Activated CD4-positive, alpha-beta memory T cell treated with anti-CD3 and anti-CD28 coated beads, Interleukin-2, amount 10 ng/mL, durations not matched to agents 7 days and 5 days (primary cell): ENCODE data around the gene DACH2. TPM values are rescaled to one million over a fixed set of nuclear protein-coding genes. Genes with fewer than 3 reads are reported as not detected.

Source experiments
- CTCF ChIA-PET: fragments of 350-600 bp; sonication (Branson Sonifier 250); formaldehyde crosslinking; loops from one replicate; lab custom pipeline; 2021; ENCODE audit warnings: antibody characterized with exemption, inconsistent platforms; lab: Charles Lee
- POLR2A ChIA-PET: fragments of 350-600 bp; sonication (Branson Sonifier 250); formaldehyde crosslinking; loops from one replicate; lab custom pipeline; 2021; ENCODE audit warnings: antibody characterized with exemption; lab: Charles Lee
- DNase-seq: peaks from one replicate; pipeline ENCODE4 v3.0.0-alpha.2; 2020
- H3K27ac Mint-ChIP-seq: one replicate; pipeline ENCODE4 v1.8.0; 2021; ENCODE audit warnings: mild to moderate bottlenecking, mixed read lengths
- H3K27me3 Mint-ChIP-seq: one replicate; pipeline ENCODE4 v1.8.0; 2021; ENCODE audit warnings: mixed read lengths
- H3K36me3 Mint-ChIP-seq: one replicate; pipeline ENCODE4 v1.8.0; 2021; ENCODE audit warnings: low read depth, mixed read lengths
- H3K4me1 Mint-ChIP-seq: one replicate; pipeline ENCODE4 v1.8.0; 2021; ENCODE audit warnings: mixed read lengths
- H3K4me3 Mint-ChIP-seq: one replicate; pipeline ENCODE4 v1.8.0; 2021; ENCODE audit warnings: mild to moderate bottlenecking, mixed read lengths
- H3K9me3 Mint-ChIP-seq: one replicate; pipeline ENCODE4 v1.8.0; 2021; ENCODE audit warnings: mixed read lengths
- total RNA-seq, 2 experiments: library from RNA; stranded (reverse); gene quantifications; one replicate each; pipeline ENCODE4 v1.2.3, GENCODE V29; 2021

DACH2 gene
- total RNA-seq, 2 experiments from 2014 or later, result not detected

DNA sequence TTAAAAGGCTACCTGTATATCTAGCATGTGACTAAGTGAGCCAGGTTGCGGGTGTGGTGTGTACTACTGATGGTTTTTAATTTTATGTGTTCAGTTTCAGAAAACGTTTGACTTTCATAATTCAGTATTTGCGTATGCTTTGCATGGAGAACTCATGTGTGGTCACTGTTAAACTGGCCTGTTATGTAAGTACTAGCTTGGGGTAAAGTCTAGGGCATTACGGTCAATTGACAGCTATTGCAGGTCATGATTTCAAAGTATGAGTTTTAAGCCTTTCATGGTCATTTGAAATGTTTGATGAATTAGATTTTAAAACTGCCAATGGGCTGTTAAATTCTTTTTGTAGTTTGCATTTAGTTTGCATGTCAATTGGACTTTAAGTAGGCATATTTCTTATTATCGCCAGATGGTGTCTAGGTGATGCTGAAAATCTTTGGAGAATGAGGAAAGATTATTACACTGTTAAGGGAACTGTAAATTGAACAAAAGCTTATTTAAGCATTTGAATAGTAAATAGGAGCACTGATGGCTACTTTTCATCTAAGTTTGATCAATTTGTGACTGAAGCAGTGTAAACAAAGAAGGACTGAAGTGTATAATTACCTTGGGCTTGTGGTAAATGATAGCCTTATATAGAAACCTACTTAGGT, 563.4 kb downstream of the DACH2 start:
- Mint-ChIP-seq H3K9me3 (no peaks in the 10 kb centered on the region), H3K27me3 (no peaks in the 10 kb centered on the region), H3K4me1 (no peaks in the 10 kb centered on the region), H3K4me3 (no peak overlapping the region), H3K36me3 (no peaks in the 10 kb centered on the region), H3K27ac (no peak overlapping the region)
- POLR2A ChIA-PET, result no interaction called here
- DNase-seq, result no peak
- CTCF ChIA-PET, result no interaction called here

DNA sequence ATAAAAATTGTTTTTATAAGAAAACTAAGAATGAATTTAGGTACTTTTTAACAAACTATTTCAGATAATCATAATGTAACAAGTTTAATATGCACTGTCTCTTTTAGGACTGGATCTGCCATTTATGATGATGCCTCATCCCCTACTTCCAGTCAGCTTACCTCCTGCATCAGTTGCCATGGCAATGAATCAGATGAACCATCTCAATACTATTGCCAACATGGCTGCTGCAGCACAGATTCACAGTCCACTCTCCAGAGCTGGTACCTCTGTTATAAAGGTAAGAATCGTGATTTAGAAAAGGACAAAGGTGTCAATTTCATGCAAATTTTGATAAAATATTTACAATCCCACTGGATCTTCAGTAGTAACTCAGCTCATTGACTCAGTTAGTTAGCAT, 566.2 kb downstream of the DACH2 start:
- Mint-ChIP-seq H3K4me1 (no peaks in the 10 kb centered on the region), H3K36me3 (no peaks in the 10 kb centered on the region)
- DNase-seq, result no peak

DNA sequence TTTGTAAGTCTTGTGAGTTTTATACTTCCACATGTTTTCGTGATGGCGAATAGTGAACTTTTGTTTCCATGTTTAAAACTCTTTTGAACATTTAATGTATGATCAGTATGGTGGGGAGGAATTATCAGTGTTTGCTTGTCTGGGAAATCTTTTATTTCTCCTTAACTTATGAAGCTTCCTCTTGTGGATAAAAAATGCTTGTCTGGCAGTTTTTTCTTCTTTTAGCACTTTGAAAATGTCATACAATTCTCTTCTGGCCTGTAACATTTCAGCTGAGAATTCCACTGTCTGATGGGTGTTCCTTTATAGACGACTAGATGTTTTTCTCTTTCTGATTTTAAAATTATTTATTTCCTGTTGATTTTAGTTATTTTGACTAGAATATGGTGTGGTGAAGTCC, 576.0 kb downstream of the DACH2 start:
- Mint-ChIP-seq H3K4me3 (no peak overlapping the region), H3K36me3 (no peaks in the 10 kb centered on the region), H3K9me3 (no peaks in the 10 kb centered on the region), H3K27ac (no peak overlapping the region), H3K27me3 (no peaks in the 10 kb centered on the region), H3K4me1 (no peaks in the 10 kb centered on the region)
- CTCF ChIA-PET, result no interaction called here
- POLR2A ChIA-PET, result no interaction called here
- no peak for DNase-seq

More for the DNA sequence above, 566.2 kb downstream of the DACH2 start:
- no peak overlapping the region for H3K27ac Mint-ChIP-seq
- ChIA-PET POLR2A (no interaction called here), CTCF (no interaction called here)
- no peaks in the 10 kb centered on the region for H3K27me3 Mint-ChIP-seq
- no peaks in the 10 kb centered on the region for H3K9me3 Mint-ChIP-seq
- no peak overlapping the region for H3K4me3 Mint-ChIP-seq

DNA sequence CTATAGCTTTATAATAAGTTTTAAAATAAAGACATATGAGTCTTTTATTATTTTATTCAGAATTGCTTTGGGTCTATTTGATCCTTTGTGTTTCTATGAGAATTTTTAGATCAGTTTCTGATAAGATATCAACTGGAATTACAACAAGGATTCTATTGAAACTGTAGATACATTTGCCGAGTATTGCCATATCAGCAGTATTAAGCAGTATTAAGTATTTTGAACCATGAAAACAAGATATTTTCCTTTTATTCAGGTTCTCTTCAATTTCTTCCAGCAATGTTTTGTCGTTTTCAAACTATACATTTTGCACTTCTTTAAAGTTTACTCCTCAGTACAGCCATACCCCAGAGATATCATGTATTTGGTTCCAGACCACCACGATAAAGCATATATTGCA, 598.8 kb downstream of the DACH2 start:
- DNase-seq, result no peak
- Mint-ChIP-seq H3K4me3 (no peak overlapping the region), H3K27me3 (no peaks in the 10 kb centered on the region), H3K27ac (no peak overlapping the region), H3K9me3 (peaks cover 7% of the 10 kb centered on the region), H3K4me1 (no peaks in the 10 kb centered on the region), H3K36me3 (no peaks in the 10 kb centered on the region)
- ChIA-PET CTCF (no interaction called here), POLR2A (no interaction called here)

DNA sequence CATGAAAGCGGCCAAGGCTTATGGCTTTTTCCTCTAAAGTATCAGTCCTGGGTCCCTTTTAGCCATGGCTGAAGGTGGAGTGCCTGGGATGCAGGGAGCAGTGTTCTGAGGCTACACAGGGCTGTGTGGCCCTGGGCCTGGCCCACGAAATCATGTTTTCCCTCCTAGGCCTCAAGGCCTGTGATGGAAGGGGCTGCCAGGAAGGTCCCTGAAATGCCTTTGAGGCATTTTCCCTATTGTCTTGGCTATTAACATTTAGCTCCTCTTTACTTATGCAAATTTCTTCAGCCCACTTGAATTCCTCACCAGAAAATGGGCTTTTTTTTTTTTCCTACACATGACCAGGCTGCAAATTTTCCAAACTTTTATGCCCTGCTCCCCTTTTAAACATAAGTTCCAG, 657.0 kb downstream of the DACH2 start:
- ChIA-PET CTCF (no interaction called here), POLR2A (no interaction called here)
- Mint-ChIP-seq H3K36me3 (no peaks in the 10 kb centered on the region), H3K27me3 (no peaks in the 10 kb centered on the region), H3K4me3 (no peak overlapping the region), H3K9me3 (no peaks in the 10 kb centered on the region), H3K27ac (no peak overlapping the region), H3K4me1 (no peaks in the 10 kb centered on the region)
- DNase-seq, result no peak

DNA sequence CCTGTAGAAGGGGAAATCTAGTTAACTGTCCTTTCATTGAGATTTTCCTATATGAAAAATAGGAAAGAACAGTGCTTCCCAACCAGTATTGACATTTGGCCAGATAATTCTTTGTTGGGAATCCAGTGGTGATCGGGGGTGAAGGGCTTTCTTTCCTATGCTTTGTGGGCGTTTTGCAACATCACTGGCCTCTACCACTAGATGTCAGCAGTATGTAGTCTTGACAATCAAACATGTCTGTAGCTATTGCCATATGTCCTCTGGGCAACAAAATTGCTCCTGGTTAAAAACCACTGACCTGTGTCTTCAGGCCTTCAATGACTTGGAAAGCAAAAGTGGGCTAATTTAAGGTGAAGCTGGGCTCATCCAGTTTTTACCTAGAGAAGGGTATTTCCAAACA, 658.5 kb downstream of the DACH2 start:
- Mint-ChIP-seq H3K4me1 (no peaks in the 10 kb centered on the region), H3K27ac (no peak overlapping the region), H3K4me3 (no peak overlapping the region), H3K9me3 (no peaks in the 10 kb centered on the region), H3K27me3 (no peaks in the 10 kb centered on the region), H3K36me3 (no peaks in the 10 kb centered on the region)
- CTCF ChIA-PET, result no interaction called here
- POLR2A ChIA-PET, result no interaction called here
- no peak for DNase-seq

DNA sequence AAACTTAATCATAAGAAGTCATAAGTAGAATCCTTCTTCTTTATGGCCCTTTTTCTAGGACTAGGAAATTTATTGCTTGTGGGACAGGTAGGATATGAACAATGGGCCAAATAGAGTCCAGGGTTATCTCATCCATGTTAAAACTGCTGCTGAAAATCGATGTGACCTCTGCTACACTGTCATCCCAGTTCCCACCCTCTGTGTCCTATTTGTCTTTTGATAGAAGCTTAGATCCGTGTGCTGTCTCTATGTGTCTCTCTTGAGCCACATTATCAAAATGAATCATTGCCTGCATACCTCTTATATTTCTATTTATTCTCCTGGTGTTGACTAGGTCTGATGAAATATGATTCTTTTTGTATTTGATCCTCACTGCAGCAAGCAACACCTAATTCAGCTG, 661.4 kb downstream of the DACH2 start:
- H3K4me3 Mint-ChIP-seq, result no peak overlapping the region
- no peak for DNase-seq
- H3K4me1 Mint-ChIP-seq, result no peaks in the 10 kb centered on the region
- H3K36me3 Mint-ChIP-seq, result no peaks in the 10 kb centered on the region
- CTCF ChIA-PET, result no interaction called here
- POLR2A ChIA-PET, result no interaction called here
- no peak overlapping the region for H3K27ac Mint-ChIP-seq
- no peaks in the 10 kb centered on the region for H3K27me3 Mint-ChIP-seq
- no peaks in the 10 kb centered on the region for H3K9me3 Mint-ChIP-seq

DNA sequence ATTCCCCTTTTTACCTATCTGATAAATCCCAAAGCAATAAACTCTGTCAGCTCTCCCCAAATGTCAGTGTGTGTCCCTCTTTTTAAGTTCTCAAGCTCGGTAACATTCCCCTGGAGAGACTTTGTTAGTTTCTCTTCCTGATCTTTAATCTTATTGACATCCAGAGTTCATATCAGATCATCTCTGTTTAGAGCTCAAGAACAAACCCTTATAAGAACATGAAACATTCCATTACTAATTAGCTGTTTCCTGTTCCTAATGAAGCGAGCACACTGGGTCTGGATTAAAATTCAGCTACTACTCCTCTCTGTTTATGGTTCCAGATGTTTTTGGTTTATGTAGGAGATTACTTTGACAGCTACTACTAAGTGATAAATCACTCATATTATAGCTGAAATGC, 681.5 kb downstream of the DACH2 start:
- no peak overlapping the region for H3K4me3 Mint-ChIP-seq
- no peaks in the 10 kb centered on the region for H3K4me1 Mint-ChIP-seq
- H3K27me3 Mint-ChIP-seq, result no peaks in the 10 kb centered on the region
- CTCF ChIA-PET, result no interaction called here
- no peaks in the 10 kb centered on the region for H3K9me3 Mint-ChIP-seq
- POLR2A ChIA-PET, result no interaction called here
- DNase-seq, result no peak
- no peaks in the 10 kb centered on the region for H3K36me3 Mint-ChIP-seq
- no peak overlapping the region for H3K27ac Mint-ChIP-seq

DNA sequence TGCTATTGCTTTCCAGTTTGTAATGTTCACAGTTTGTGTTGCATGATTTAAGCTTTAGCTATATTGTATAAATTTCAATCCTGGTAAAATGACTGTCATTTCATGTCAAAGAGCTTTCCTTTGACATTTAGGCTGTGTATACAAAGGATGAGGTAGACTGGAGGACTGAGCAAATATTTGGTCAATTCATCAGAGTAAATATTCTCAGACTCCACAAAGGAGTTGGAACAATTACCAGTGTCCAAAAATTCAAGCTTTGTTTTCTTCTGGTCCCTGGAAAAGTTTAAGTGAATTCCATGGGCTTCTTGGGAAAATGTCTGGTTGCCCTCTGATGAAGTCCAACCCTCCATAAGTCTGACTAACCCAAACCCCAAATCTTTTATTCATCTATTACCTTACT, 682.4 kb downstream of the DACH2 start:
- H3K27ac Mint-ChIP-seq, result no peak overlapping the region

DNA sequence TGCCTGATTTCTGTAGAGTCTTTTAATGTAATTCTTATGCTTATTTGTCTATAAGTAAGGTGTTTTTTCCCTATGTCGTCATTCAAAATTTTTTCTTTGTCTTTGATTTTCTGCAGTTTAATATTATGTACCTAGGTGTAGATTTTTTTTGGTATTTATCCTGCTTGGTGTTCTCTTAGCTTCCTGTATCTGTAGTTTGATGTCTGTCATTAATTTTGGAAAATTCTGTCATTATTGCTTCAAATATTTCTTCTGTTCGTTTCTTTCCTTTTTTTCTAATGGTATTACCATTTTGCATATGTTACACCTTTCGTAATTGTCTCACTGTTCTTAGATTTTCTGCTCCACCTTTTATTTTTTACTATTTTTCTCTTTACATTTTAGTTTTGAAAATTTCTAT, 696.9 kb downstream of the DACH2 start:
- DNase-seq, result no peak
- Mint-ChIP-seq H3K9me3 (no peaks in the 10 kb centered on the region), H3K27me3 (no peaks in the 10 kb centered on the region), H3K27ac (no peak overlapping the region), H3K4me1 (no peaks in the 10 kb centered on the region), H3K36me3 (no peaks in the 10 kb centered on the region), H3K4me3 (no peak overlapping the region)
- ChIA-PET POLR2A (no interaction called here), CTCF (no interaction called here)

More for the DNA sequence above, 682.4 kb downstream of the DACH2 start:
- Mint-ChIP-seq H3K9me3 (no peaks in the 10 kb centered on the region), H3K4me1 (no peaks in the 10 kb centered on the region), H3K4me3 (no peak overlapping the region), H3K36me3 (no peaks in the 10 kb centered on the region), H3K27me3 (no peaks in the 10 kb centered on the region)
- no peak for DNase-seq
- CTCF ChIA-PET, result no interaction called here
- POLR2A ChIA-PET, result no interaction called here

Other genes starting within 250 kb of the DACH2 start
- 10 to 100 TPM; 16.1 to 16.2 TPM for gene CHM, start 100.9 kb upstream of the DACH2 start, total RNA-seq